GM13976 (cell line): Measurements from ENCODE around the gene OGFR.

Source experiments
- DNase-seq: peaks from one replicate; pipeline ENCODE4 v3.0.0; 2012; ENCODE audit warnings: low spot score
- in situ Hi-C: fragments of 300-500 bp; cut with MboI; formaldehyde crosslinking; loops from one replicate; pipeline ENCODE4 v1.12.0; 2022; ENCODE audit warnings: low sequenced_read_pairs, mixed read lengths, inconsistent platforms; ENCODE audit not compliant: unreplicated experiment
- TF ChIP-seq, protein P1 (sequence below): IDR thresholded peaks from 2 replicates; pipeline ENCODE4 v1.5.1; 2012; ENCODE audit warnings: borderline replicate concordance, mild to moderate bottlenecking; ENCODE audit not compliant: insufficient read depth; ENCODE audit errors: extremely low read depth, missing control alignments, control extremely low read depth

OGFR gene

DNA sequence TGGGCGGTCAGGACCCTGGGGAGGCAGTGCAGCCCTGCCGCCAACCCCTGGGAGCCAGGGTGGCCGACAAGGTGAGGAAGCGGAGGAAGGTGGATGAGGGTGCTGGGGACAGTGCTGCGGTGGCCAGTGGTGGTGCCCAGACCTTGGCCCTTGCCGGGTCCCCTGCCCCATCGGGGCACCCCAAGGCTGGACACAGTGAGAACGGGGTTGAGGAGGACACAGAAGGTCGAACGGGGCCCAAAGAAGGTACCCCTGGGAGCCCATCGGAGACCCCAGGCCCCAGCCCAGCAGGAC, 8.2 kb downstream of the OGFR start:
- in situ Hi-C loops = no loop called here
- no peak for DNase-seq
- TF ChIP-seq, protein P1, sequence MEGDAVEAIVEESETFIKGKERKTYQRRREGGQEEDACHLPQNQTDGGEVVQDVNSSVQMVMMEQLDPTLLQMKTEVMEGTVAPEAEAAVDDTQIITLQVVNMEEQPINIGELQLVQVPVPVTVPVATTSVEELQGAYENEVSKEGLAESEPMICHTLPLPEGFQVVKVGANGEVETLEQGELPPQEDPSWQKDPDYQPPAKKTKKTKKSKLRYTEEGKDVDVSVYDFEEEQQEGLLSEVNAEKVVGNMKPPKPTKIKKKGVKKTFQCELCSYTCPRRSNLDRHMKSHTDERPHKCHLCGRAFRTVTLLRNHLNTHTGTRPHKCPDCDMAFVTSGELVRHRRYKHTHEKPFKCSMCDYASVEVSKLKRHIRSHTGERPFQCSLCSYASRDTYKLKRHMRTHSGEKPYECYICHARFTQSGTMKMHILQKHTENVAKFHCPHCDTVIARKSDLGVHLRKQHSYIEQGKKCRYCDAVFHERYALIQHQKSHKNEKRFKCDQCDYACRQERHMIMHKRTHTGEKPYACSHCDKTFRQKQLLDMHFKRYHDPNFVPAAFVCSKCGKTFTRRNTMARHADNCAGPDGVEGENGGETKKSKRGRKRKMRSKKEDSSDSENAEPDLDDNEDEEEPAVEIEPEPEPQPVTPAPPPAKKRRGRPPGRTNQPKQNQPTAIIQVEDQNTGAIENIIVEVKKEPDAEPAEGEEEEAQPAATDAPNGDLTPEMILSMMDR = no peak

DNA sequence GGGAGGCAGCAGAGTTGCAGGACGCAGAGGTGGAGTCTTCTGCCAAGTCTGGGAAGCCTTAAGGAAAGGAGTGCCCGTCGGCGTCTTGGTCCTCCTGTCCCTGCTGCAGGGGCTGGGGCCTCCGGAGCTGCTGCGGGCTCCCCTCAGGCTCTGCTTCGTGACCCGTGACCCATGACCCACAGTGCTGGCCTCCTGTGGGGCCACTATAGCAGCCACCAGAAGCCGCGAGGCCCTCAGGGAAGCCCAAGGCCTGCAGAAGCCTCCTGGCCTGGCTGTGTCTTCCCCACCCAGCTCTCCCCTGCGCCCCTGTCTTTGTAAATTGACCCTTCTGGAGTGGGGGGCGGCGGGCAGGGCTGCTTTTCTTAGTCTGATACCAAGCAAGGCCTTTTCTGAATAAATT, 9.0 kb downstream of the OGFR start:
- DNase-seq = no peak
- in situ Hi-C loops = no loop called here
- TF ChIP-seq, protein P1 = no peak

DNA sequence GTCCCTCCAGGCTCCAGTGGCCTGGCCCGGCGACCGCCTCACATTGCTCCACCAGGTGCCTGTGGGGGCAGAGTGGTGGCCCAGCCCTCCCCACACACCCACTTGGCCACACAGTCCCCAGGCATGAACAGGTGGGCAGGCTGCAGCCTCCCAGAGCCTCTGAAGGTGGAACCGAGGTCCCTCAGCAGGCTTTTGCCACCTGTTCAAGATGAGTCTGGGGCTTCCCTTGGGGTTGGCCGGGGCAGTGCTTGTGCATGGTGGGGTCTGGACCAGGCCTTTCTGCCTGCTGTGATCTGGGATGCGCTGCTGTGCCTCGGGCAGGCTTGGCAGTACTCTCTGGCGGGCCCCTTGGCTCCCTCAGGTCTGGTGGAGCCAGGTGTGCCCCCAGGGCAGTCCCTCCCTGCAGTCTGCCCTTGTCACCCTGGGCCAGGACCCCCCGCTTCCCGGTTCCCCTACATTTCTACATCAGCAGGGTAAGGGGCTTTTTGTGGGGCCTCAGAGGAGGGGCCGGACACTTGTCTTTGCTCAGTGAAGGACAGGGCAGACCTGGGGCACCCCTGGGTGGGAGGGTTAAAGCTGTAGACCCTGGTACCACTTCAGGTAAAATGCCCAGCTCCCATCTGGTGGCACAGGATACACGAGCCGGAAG, 9.5 kb downstream of the OGFR start:
- in situ Hi-C loops = no loop called here
- no peak for DNase-seq
- TF ChIP-seq, protein P1 = no peak

DNA sequence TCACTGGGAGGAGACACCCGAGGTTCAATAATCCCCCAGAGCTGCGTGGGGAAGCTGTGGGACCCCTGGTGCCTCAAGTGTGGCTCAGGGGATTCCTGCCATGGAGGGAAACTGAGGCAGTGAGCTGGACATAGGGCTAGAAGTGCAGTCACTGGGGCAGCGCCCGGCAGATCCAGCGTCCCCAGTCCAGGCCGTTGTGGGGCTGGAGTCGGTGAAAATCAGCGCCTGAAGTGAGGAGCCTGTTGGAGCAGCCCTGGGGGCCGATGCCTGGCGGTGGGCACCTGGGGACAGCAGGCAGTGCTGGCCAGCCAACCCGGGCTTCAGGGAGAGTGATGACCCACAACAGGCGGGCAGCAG, 10.1 kb downstream of the OGFR start:
- TF ChIP-seq, protein P1 = no peak
- no peak for DNase-seq
- in situ Hi-C loops = no loop called here

DNA sequence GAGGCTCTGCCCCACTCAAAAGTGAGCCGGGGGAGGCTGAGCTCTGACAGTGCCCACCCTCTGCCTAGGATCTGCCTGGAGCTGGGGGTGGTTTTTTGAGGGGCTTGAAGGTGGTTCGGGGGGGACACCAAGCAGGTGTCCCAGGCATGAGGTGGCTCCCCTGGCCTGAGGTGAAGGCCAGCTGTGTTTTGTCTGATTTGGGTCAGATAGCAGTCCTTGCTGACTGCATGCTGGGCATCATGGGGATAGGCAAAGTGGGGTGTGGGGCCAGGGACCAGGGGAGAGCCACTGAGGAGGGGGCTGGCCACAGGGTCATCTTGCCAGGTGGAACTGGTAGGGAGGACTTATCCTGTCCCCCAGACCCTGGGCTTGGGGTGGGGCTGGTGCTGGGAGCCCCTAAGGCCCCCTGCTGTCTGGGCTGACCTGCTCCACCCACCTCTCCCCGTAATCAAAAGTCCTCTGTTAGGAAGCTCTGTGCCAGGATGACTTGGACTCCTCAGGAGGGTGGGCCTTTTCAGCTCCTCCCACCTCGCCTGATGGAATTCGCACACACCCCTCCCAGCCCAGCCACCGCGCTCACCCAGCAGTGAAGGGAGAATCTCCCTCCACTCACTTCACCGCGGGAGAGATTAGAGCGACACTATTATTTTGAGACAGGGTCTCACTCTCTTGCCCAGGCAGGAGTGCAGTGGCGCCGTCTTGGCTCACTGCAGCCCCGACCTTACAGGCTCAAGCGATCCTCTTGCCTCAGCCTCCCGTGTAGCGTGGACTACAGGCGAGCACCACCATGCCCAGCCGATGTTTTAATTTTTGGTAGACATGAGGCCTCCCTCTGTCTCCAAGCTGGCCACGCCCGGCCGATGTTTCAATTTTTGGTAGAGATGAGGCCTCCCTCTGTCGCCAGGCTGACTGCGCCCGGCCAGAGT, 10.7 kb downstream of the OGFR start:
- no peak for DNase-seq
- in situ Hi-C loops = no loop called here
- TF ChIP-seq, protein P1 = no peak

DNA sequence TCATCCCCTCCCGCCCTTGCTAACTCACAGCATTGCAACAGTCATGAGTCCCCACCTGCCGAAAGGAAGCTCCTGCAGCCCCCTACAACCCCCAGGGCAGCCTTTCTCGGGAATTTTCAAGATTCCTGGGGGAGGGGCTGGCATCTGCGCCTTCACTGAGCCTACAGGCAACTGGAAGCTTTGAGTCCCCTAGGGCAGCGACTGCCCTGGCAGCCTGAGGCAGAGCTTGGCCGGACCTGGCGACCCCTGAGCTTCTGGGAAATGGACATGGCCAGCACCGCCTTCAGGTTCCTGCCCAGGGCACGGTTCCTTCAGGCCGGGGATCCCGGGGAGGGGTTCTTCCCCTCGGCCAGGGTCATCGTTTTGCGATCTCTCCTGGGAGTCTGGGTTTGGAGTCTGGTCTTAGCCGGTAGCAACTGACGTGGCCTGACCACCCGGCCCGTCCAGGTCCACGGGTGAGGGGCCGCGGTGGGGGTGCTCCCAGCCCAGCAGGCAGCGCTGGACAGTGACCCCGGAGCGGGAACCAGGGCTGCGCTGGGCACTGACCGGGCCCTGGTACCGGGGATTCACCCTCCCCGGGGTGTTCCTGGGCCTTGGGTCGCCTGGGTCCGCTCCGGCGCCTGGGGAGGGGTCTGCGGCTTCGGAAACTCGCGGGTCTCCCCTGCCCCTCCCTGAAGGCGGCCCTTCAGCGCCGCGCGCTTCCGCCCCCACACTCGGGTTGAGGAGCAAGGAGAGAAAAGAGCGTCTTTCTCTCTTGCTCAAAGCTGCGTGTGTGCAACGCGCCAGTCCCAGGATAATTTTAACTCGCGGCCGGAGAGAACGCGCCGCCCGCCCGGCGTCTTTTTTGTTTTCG, 11.6 kb downstream of the OGFR start:
- TF ChIP-seq, protein P1 = no peak
- in situ Hi-C loops = no loop called here
- no peak for DNase-seq
